Stimulated activated CD4-positive, alpha-beta T cell treated with anti-CD3 and anti-CD28 coated beads, TNF-alpha, amount 100 ng/mL, for 1 hour (primary cell): ENCODE data around the gene FEM1C.

ENCODE experiments used
- DNase-seq, 3 donors: peaks; one replicate each; pipeline ENCODE4 v3.0.0-alpha.2; 2020; ENCODE audit warnings: low read depth in 3 of 3, low spot score in 1 of 3

Gene FEM1C

DNA sequence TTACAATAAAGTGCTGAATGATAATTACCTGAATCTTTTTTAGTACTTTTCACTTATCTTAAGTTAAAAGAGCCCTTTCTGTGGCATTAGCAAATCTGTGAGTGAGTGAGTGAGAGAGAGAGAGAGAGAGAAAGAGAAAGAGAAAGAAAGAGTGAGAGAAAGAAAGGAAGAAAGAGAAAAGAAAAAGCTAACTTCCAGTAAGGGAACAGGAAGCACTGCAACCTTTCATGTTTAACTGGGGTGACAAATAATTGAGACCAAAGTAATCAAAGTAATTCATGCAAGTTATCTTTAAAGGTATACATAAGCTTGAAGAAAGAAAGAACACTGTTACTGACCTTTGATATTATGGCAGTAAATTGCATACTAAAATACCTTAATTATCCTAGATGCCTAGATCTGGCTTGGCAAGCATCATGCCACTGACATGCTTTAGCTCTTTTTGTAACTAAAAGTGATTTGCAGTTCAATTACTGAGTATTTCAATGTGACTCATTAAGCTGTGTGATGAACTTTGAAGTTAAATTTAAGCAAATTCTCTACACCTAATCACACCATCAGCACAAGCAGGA lies 21.7 kb downstream of the FEM1C start:
- no peak for DNase-seq

DNA sequence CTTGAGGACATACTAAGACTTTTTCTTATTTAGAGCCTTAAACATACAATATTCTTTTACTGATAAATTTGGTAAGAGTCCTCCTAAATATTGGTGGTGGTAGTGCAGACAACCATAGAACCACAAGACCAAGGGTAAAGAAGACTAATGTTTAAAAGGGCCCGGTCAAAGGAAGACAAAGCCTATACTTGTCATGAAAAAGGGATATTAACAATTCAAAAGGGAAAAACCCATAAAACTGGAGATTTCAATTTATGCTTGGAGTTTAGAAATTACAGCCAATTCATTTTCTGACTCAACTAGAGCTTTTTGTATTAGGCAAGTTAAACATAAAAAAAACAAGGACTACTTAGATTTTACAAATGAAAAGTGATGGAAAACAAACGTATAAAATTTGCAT lies 24.4 kb downstream of the FEM1C start:
- no peak for DNase-seq

GRCh38 chr5:115516372-115516771 lies 28.2 kb downstream of the FEM1C start:
- DNase-seq = no peak

GRCh38 chr5:115514220-115514619 lies 30.4 kb downstream of the FEM1C start:
- no peak for DNase-seq

DNA sequence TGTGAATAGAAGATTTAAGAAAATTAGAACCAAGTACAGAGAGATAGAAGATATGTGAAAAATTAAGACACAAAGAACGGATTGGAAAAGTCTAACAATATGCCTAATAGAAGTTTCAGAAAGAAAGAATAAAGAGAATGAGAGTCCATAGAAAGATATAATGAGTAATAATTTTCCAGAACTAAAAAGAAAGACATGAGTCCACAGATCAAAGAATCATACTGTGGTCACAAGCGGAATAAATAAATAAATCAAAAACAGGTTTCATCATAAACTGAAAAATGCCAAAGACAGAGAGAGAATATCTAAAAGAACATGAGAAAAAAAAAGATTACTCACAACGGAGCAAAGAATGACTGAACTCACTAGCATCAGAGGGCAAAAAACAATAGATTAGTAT lies 32.9 kb downstream of the FEM1C start:
- DNase-seq = no peak

DNA sequence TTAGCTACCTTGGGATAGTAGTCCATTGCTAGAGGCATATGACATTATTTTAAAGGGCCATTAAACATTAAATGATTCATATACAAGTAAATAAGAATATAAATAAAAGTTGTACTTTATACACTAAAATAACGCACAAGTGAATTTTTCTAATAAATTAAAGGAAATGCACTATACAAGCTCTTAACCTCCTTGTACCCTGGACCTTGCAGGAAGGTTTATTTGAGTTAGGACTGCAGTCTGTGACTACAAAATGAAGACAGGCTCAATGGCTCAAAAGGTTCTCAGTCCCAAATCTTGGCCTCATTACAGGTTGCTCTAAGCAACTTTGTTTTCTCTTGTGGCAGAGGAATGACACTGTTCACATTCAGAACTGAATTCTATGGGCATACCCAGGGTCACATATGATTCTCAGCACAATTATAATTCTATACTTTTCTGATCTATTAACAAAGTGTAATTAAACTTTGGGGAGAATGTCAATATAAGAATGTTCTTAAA lies 34.4 kb downstream of the FEM1C start:
- no peak for DNase-seq

GRCh38 chr5:115509547-115509946 lies 35.0 kb downstream of the FEM1C start:
- no peak for DNase-seq

- no peak for DNase-seq
Measured at GRCh38 chr5:115507681-115508080, 36.9 kb downstream of the FEM1C start.

DNA sequence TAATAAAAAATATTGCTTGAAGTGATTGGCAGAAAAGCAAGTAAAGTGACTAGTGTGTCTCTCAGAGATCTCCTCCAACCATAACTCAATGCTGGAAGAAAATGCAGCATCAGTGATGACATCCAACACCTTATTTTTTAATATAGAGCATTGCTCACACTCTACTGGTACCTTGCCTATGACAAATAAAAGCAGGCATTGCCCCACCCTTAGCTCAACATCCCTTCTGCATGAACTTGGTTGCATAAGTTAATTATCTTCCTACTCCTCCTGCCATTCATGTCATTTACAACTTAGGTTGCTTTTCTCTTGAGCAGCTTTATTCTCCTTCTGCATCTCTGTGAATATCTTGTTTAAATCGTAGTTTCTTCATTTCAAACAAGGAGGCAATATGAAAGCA lies 41.2 kb downstream of the FEM1C start:
- DNase-seq = no peak

GRCh38 chr5:115501464-115502210 lies 42.9 kb downstream of the FEM1C start:
- DNase-seq = no peak

GRCh38 chr5:115500225-115500624 lies 44.4 kb downstream of the FEM1C start:
- no peak for DNase-seq

DNA sequence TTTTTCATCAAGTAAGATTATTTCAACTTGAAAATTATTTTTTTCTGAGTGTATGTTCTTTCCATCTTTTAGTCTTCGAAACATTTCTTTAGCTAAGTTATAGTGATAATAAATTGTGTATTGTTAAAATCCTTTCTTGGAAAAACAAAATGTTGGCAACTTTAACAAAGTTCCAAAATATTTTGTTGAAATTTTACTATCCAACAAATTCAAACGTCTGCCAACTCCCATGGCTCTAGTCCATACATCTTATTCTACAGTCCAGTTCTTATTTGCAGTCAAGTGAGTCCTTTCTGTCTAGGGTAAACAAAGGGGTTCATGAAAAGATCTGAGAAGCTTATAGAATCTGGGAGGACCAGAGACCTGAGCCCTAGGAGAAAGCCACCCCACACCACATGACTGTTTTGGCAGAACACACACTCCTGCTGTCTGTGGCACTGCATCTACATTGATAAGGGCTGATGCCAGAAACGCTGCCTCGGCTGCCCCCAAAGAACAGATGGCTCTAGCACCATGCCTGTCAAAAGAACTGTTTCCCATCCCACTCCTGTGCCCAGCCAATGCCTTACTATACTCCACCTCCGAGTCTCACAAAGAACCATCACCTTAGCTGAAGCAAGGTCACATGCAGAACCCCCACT lies 47.5 kb downstream of the FEM1C start:
- no peak for DNase-seq

DNA sequence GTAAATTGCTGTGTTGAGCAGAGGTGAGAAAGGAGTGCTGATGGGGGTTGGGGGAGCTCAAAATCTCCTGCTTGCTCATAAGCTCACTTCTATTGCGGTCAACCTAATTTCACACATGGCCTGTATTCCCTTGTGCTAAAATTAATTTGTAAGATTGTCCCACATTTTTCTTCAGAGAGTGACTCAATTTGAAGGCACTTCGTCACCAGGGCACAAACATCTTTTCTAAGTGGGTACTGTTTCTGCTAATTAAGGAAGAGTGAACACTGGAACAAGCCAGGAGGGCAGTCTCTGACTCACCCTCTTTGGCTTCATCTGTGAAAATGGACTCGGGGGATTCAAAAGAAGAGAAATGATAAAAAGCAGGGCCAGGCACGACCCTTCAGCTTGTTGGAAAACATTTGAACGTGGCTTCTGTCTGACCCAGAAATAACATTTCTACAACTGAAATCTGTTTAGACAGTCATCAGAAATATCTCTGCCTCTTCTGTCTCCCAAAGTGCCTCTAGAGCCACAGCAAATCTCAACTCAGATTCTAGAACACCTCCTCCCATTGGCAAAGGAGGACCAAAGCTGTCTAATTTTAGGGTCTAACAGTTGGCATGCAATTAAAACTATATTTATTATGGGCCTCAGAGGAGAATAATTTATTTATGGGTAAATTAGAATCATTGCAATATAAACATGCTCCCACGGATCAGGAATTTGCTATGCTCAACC lies 49.8 kb downstream of the FEM1C start:
- DNase-seq = no peak

GRCh38 chr5:115490596-115490995 lies 54.0 kb downstream of the FEM1C start:
- DNase-seq = no peak

DNA sequence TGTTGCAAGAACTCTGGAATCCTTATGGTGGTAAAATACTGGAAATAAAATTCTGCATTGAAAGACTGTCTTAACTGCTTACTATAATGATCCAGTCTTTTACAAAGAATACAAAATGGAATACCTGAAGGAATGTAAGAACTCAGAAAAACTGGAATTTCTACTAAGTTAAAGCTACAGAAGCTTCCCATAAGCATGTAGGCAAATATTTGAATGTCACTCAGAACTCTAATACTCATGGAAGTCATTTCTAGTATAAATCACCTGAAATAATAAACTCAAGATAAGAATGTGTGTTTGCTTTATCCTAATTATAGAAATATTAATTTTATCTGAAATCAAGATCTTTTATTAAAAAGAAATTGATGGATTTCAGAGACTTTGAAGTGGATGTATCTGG lies 54.8 kb downstream of the FEM1C start:
- DNase-seq = no peak

DNA sequence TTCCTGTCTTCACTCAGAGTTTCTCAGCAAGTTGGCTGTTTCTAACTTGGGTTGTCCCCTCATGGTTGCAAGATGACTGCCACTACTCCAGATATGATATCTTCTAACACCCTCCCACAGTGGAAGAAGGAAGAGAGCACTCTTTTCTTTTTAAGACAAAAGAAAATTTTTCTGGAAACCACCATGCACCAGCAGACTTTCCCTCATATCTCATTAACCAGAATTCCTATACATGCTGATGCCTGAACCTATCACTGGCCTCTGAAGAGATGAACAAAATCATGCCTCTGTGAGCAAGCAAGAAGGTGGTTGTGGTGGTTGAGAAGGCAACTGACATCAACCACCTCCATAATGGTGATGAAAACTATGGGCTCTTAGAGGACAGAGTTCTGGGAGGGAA lies 56.8 kb downstream of the FEM1C start:
- DNase-seq = no peak

- no peak for DNase-seq
Measured at GRCh38 chr5:115487168-115487567, 57.4 kb downstream of the FEM1C start.

GRCh38 chr5:115486728-115487127 lies 57.8 kb downstream of the FEM1C start:
- DNase-seq = no peak

DNA sequence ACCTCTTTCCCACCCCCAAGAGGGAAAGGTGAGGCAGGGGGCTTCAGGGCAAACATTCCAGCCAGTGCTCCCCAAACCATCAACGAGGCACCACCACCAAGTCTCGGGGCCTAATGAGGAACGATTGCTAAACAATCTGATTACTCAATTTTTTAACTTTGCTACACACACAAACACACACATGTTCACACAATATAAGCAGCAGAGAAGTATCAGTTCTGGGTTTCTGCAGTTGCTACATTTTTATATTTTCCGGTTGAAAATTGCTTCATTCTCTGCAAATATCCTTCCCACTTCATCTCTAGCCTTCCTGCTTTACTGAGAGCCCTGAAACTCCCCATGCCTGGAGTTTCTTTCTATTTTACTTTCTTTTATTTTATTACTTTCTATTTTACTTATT lies 60.2 kb downstream of the FEM1C start:
- no peak for DNase-seq

DNA sequence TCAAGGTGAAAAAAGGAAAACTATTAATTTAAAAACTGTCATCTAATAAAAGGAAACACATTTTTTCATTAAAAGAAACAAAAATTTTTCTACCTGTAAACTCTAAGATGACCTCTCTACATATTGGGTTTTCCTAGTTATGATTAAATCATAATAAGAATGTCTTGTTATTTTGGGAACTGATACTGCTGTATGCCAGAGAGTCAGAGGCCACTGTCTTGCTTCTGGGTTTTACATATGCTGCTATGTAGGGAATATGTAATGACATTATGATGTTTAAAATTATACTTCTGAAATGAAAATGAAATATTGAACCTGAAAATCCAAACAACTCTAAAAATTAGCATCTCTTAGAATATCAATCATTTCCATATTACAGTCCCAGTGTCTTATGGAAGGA lies 63.7 kb downstream of the FEM1C start:
- no peak for DNase-seq

DNA sequence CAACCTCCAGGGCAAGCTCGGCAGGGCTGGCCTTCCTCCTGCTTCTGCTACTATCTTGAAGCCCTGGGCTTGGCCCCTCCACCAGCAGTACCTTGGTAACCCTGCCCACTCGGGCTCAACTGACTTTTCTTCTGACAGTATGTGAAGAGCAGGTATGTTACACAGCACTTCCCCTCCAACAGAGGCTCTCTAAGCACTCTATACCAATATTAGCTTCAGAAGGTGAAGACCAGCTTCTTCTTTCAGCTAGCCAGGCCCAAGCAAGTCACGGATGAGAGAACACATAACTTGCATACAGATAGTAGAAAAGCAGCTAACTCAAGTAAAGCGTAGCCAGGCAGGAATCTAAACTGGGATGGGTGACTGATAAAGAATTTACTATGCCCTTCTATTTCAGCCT lies 64.3 kb downstream of the FEM1C start:
- DNase-seq = no peak
